Stimulated activated CD8-positive, alpha-beta memory T cell treated with anti-CD3 and anti-CD28 coated beads, Interleukin-4, amount 100 ng/mL, for 1 hour (primary cell): Measurements from ENCODE around the gene TMEM95.

Source experiments
- DNase-seq, 2 donors: peaks; one replicate each; pipeline ENCODE4 v3.0.0-alpha.2; 2020; ENCODE audit warnings: low read depth in 2 of 2, low spot score in 1 of 2

The TMEM95 gene

DNA sequence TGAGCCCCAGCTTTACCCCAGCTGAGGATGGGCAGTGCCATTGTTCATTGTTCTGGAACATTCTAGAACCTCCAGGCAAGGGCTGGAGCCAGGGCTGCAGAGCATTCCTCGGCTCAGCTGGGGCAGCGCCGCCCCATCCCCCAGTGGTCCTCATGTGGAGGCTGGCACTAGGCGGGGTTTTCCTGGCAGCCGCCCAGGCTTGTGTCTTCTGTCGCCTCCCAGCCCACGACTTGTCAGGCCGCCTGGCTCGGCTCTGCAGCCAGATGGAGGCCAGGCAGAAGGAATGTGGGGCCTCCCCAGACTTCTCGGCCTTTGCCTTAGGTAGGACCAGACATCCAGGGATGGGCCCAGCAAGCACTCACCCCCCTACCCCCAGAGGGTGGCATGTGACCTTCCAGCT lies at the start of gene TMEM95:
TMEM95 (plus strand) TSS at position 104 of the 400 bp plus-strand sequence; CDS start at position 153, 49 bp downstream.
- DNase-seq, result no peak

DNA sequence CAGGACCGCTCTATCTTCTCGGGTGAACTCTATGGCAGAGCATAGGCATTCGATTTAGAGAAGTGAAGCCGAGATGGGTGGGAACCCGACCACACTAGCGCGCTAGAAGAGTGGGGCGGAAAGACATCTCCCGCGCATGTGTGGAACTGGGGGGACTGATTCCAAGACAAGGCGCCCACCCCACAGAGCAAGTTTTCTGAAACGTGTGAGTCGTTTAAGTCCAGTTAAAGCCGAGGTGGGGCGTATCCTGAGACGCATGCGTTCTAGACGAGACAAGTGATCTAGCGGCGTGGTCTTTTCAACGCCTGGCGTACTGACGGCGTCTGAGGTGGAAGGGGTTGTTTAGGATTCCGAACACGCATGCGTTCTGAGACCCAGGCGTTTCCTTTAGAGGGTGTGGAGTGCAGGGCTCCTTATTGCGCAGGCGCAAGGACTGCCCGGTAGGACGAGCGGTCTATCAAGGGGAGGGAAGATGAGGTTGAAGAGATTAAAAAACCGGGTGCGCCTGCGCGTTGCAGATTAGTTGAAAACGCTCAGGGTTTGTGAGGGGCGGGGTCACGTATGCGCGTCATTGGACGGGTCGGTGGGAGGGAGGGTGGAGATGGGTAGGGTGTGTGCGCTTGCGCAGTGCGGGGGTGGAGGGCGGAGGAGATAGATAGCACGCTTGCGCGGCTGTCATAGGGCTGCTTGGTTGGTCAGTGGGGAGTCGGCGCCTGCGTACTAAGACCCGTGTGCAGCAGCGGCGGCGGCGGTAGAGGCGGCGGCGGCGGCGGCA lies 47.9 kb upstream of the TMEM95 start, which contains the start of gene EIF5A:
EIF5A (plus strand) TSS at position 718 of the 775 bp plus-strand sequence. CDS start 2,008 bp downstream, outside the sequence.
- DNase-seq, result peak; percentile 100

DNA sequence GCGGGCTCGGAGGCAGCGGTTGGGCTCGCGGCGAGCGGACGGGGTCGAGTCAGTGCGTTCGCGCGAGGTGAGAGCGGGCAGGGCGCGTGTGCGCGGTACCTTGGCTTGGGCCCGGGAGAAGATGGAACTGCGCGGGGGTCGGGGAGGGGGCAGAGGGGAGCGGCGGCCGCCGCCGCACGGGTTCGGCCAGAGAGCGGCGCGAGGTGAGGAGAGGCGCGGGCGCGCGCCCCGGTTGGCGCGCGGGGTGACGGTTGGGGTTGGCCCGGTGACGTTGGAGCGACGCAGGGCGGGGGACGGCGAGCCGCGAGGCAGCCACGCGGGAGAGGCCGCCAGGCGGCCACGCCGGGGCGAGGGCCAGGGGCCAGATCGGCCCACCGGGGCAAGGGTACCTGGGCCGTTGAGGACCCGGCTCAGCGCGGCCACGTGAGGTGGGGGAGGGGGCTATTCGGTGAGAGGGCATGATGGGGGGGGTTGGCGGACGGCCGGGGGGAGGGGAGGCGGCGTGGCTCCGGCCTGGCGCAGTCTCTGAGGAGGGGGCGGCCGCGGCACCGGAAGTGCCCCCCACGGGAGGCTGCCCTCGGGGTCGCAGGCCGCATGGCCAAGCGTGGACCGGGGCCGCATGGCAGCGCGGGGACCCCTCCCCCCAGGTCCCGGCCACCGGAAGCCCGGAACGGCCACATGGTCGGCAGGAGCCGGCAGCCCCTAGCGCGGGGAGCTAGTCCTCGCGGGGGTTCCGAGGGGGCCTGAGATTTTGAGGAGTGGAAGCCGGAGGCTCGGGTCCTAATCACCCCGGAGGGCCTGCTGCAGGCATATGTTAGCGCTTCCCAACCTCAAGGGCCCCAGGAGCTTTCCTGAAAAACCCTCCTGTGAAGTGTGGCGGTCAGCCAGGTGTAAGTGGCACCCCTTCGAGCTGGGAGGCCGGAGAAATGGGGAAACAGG lies 47.0 kb upstream of the TMEM95 start:
- no peak for DNase-seq

GRCh38 chr17:7308625-7309433 lies 46.1 kb upstream of the TMEM95 start:
- peak; percentile 67 to 75 for DNase-seq

GRCh38 chr17:7309628-7310027 lies 45.3 kb upstream of the TMEM95 start:
- no peak for DNase-seq

DNA sequence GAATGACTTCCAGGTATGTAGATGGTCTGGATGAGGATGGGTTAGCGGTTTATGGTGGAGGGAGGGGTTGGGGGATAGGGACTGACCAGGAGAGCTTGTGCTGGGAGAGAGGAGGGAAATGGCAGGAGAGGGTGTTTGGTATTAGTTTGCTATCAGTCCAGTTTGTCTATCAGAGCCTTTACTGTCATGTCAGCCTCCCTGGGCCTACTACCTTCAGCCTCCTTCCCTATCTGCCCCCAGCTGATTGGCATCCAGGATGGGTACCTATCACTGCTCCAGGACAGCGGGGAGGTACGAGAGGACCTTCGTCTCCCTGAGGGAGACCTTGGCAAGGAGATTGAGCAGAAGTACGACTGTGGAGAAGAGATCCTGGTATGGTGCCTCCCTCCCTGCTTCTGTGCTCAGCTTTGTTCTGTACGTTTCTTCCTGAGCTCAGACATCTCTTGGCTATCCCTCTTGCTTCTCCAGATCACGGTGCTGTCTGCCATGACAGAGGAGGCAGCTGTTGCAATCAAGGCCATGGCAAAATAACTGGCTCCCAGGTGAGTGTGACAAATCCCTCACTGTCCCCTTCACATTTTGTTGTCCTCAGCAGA lies 43.7 kb upstream of the TMEM95 start:
- no peak for DNase-seq

- no peak for DNase-seq
Observed at GRCh38 chr17:7312432-7313087, 42.4 kb upstream of the TMEM95 start.

DNA sequence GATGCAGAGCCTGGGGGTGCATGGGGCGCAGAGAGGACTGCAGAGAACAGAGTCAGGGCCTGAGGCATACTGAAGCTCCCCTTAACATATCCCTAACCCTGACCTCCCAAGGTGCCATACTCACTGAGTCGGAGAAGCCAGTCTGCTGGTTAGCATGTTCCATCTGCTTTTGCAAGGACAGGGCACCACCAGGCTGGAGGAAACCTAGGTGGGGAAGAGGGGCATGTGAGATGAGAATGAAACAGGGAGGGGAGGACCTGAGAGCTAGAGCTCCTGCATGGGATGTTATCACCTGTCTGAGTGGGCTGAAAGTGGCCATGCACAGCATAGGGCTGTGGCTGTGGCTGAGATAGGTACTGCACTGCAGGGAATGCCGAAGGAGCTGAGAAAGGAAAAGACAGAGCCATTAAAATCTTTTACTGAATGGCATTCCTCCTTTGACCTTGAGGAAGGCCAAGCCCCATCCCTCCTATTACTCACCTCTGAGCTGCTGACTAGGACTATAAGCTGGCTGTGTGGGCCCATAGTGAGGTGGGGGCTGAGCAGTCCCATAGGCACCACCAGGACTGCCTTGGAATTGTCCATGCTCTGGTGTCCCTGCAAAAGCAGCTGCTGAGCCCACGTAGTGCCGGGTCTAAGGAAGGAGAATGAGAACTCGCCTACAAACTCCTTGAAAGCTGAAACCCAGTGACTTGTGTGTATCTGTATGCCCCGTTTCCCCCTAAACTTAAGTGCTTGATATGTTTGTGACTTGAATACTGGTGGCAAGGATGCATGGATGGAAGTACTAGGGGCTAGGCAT lies 41.7 kb upstream of the TMEM95 start:
- no peak for DNase-seq

DNA sequence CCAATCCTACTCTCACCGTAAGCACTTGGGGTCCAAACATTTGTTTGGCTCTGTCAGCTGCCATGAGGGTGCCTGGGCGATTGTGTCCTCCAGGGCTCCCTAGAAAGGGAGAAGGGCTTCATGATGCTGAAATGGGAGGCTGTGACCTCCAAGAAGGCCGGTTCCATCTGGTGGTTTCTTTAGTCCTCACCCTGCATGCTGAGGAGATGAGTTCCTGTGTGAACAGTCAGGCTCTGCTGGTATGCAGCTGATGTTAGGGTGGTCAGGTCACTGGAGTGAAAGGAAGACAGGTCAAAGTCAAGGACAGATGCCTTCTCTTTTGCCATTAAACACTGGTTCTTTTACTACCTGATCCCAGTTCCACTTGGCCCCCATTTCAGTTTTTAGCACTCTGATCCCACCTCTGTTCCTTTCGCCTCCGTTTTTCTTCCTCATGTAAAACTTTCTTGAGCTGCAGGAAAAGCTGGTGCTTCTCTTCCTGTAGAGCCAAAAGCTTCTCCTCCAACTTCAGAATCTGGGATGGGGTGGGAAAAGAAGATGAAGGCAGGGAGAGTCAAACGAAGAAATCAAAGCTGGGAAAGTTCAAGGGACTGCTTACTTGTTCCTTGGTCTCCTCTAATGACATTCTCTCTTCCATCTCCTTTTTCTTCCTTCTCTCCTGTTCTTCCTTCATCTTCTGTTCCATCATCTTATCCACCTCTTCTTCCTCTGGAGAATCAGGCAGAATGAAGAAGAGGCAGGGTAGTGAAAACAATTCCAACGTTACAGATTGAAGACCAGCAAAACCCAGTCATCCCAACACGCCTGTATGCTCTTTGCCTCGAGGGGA lies 40.9 kb upstream of the TMEM95 start:
- DNase-seq, result no peak

DNA sequence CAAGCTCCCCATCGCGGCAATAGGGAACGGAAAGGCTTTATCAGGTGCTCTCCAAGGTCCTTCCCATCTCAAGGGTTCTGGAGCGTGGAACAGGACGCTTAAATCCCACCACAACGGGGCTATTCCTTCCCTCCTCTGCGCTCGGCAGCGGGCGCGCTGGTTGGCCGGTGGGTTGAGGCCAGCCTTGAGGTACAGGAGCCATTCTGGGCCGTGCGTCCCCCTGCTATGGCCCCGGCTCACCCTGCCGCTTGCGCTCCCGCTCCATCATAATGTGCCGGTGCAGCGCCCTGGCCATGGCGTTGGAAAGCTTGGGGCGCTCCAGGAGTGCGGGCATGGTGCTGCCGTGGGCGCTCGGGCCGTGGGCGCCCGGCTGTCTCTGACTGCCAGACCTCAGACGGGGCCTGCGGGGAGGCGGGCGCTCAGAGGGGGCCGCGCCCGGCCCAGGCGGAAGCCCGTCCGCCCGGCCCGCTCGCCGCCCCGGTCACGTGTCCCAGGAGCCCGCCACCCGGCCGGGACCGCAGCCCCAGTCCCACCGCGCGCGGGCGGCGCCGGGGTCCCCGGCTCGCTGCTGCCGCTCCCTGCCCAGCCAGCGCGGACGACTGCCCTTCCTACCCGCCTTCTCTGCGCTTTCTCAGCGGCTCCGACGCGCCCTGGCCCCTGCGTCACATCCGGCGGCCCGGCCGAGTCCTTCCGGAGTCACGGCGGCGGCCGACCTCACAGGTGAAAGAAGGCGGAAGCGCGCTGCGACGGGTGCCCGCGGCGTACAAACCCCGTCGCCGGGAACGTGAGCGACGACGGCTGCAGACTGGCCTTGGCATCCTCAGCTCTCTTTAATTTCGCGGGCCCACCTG lies 40.0 kb upstream of the TMEM95 start, which contains the start of gene GPS2:
GPS2 (minus strand) TSS at position 642 of the 851 bp plus-strand sequence; CDS start at position 334, 308 bp downstream.
- peak; percentile 83 to 90 for DNase-seq

DNA sequence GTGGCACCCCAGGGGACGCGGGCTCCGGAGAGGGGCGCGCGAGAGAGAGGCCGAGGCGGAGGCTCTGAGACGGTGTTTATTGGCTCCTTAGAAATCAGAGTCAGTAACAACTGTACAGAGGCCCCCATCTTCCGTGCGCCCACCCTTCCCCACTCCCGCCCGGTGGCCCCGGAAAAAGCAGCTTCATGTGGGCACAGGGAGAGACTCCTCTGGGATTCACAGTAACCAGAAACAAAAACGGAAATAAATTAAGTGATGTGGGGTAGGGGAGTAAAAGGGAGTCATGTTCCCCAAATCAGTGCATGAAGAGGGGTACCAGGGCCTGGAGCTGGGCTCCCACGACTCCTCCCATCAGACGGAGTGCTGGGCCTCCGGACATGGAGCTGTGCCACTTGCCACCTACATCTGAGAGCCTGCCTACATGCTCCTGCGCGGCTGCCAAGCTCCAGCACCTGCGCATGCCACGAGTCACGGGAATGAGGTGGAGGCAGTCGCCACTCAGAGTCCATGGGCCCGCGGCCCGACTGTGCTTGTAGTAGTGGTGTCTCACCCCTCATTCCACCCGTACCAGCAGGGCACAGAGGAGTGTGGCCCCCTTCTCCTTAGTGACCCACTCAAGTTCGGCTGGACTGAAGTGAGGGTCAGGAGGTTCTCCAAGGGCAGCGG lies 39.3 kb upstream of the TMEM95 start:
- no peak for DNase-seq

GRCh38 chr17:7317161-7317803 lies 37.7 kb upstream of the TMEM95 start:
- no peak for DNase-seq

DNA sequence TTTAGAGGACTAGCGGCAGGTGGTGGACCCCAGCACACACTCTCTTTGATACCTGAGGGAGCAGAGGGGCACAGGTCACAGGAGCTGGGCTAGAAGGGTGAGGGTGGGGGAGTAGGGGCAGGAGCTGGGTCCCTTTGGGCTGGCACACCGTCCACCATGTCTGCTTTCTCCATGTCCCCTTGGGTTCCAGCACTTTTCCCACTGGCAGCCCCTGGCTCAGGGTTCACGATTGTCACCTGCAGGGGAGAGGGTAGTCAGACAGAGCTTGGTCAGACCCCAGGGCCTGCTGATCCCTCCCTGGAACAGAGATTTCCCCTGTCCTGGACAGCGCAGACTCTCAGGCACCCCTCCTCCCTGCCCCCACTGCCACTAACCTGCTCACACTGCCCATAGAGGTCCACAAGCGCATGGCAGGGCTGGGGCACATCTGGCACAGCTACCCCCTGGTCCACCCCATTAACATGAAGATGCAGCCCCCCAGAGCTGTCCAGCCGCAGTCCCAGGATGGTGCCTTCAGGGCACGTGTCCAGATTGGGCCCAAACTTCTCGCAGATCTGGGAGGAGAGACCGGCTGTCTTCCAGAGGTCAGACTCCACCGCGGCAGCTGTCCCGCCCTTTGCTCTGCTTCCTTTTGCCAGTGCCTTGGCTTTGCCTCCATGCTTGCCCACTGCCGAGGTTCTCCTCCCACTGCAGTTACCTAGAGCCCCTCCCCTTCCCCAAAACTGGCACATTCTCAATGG lies 36.7 kb upstream of the TMEM95 start:
- DNase-seq, result no peak

DNA sequence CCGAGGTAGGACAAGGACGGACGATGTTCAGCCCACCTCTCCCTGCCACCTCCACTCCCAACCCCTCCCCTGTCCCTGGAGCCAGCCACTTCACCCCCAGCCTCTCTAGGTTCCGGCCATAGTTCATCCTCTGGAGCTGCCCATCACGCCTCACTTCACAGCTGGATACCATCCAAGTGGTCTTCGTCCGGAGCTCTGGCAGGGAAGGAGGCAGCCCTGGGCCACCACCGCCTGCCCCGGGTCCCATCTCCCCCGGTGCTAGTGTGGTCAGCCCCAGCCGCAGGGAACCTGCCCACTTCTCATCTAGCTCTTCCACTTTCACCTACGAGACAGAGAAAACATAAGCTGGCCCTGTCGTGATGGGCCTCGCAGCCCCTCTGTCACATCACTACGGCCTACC lies 33.5 kb upstream of the TMEM95 start:
- no peak for DNase-seq

- no peak for DNase-seq
Observed at GRCh38 chr17:7322520-7323194, 32.3 kb upstream of the TMEM95 start.
